ENCODE measurements around the gene MMS19. TPM values are rescaled to one million over a fixed set of nuclear protein-coding genes. Genes with fewer than 3 reads are reported as not detected.
"Not testable (repeated sequence)": the region's sequence is repeated elsewhere in the genome, so short reads cannot be mapped to it uniquely, and the experiment has no call there.

MMS19 gene
- total RNA-seq, 2 experiments from 2014 or later, result 96.2 to 97.0 TPM

GRCh38 chr10:97474918-97475317 is 23.3 kb downstream of the MMS19 start:
- H3K27me3 Mint-ChIP-seq, result no peaks in the 10 kb centered on the region
- H3K4me3 Mint-ChIP-seq, result no peak overlapping the region
- peaks cover 28% of the 10 kb centered on the region for H3K36me3 Mint-ChIP-seq
- no peaks in the 10 kb centered on the region for H3K9me3 Mint-ChIP-seq
- H3K27ac Mint-ChIP-seq, result no peak overlapping the region
- DNase-seq, result no peak
- peaks cover 1% of the 10 kb centered on the region for H3K4me1 Mint-ChIP-seq

- H3K4me1 Mint-ChIP-seq, H3K27ac Mint-ChIP-seq, H3K4me3 Mint-ChIP-seq, DNase-seq, H3K36me3 Mint-ChIP-seq, H3K27me3 Mint-ChIP-seq, H3K9me3 Mint-ChIP-seq: not testable (repeated sequence)
These were observed 29.4 kb downstream of the MMS19 start for GRCh38 chr10:97468781-97469180.

- no peak for DNase-seq
- peaks cover 13% of the 10 kb centered on the region for H3K36me3 Mint-ChIP-seq
- H3K9me3 Mint-ChIP-seq, result no peaks in the 10 kb centered on the region
- H3K4me3 Mint-ChIP-seq, result no peak overlapping the region
- H3K27me3 Mint-ChIP-seq, result no peaks in the 10 kb centered on the region
- no peak overlapping the region for H3K27ac Mint-ChIP-seq
- H3K4me1 Mint-ChIP-seq, result peaks cover 1% of the 10 kb centered on the region
These were observed 30.1 kb downstream of the MMS19 start for GRCh38 chr10:97468162-97468561.

- Mint-ChIP-seq H3K36me3 (peaks cover 13% of the 10 kb centered on the region), H3K9me3 (no peaks in the 10 kb centered on the region), H3K4me3 (no peak overlapping the region), H3K27me3 (no peaks in the 10 kb centered on the region), H3K27ac (no peak overlapping the region), H3K4me1 (peaks cover 1% of the 10 kb centered on the region)
- no peak for DNase-seq
These were observed 31.5 kb downstream of the MMS19 start for GRCh38 chr10:97466755-97467154.

GRCh38 chr10:97465982-97466381 is 32.2 kb downstream of the MMS19 start:
- DNase-seq, result no peak
- Mint-ChIP-seq H3K36me3 (peaks cover 12% of the 10 kb centered on the region), H3K4me1 (peaks cover 1% of the 10 kb centered on the region), H3K9me3 (no peaks in the 10 kb centered on the region), H3K27me3 (no peaks in the 10 kb centered on the region), H3K4me3 (no peak overlapping the region), H3K27ac (no peak overlapping the region)

GRCh38 chr10:97464226-97464625 is 34.0 kb downstream of the MMS19 start:
- Mint-ChIP-seq H3K36me3 (peaks cover 15% of the 10 kb centered on the region), H3K27me3 (no peaks in the 10 kb centered on the region), H3K27ac (no peak overlapping the region), H3K9me3 (no peaks in the 10 kb centered on the region), H3K4me1 (no peaks in the 10 kb centered on the region), H3K4me3 (no peak overlapping the region)
- no peak for DNase-seq

GRCh38 chr10:97463363-97464132 is 34.7 kb downstream of the MMS19 start:
- DNase-seq, result peak; percentile 12
- Mint-ChIP-seq H3K4me1 (no peaks in the 10 kb centered on the region), H3K36me3 (peaks cover 21% of the 10 kb centered on the region), H3K9me3 (no peaks in the 10 kb centered on the region), H3K4me3 (no peak overlapping the region), H3K27me3 (no peaks in the 10 kb centered on the region), H3K27ac (peak overlapping the region; percentile 12)

- H3K4me1 Mint-ChIP-seq, result no peaks in the 10 kb centered on the region
These were observed 35.9 kb downstream of the MMS19 start for GRCh38 chr10:97462309-97462708.

GRCh38 chr10:97459933-97460332 is 38.3 kb downstream of the MMS19 start:
- no peak overlapping the region for H3K4me3 Mint-ChIP-seq

More at GRCh38 chr10:97462309-97462708, 35.9 kb downstream of the MMS19 start:
- H3K27ac Mint-ChIP-seq, result no peak overlapping the region
- H3K36me3 Mint-ChIP-seq, result peaks cover 30% of the 10 kb centered on the region
- DNase-seq, result no peak
- H3K27me3 Mint-ChIP-seq, result no peaks in the 10 kb centered on the region
- no peaks in the 10 kb centered on the region for H3K9me3 Mint-ChIP-seq
- no peak overlapping the region for H3K4me3 Mint-ChIP-seq

GRCh38 chr10:97459111-97459510 is 39.1 kb downstream of the MMS19 start:
- no peak for DNase-seq
- Mint-ChIP-seq H3K36me3 (peaks cover 44% of the 10 kb centered on the region), H3K27me3 (no peaks in the 10 kb centered on the region), H3K4me3 (no peak overlapping the region), H3K27ac (peak overlapping the region; percentile 6), H3K4me1 (peaks cover 25% of the 10 kb centered on the region), H3K9me3 (no peaks in the 10 kb centered on the region)

More at GRCh38 chr10:97459933-97460332, 38.3 kb downstream of the MMS19 start:
- peak overlapping the region; percentile 18 for H3K27ac Mint-ChIP-seq
- peaks cover 42% of the 10 kb centered on the region for H3K36me3 Mint-ChIP-seq
- H3K27me3 Mint-ChIP-seq, result no peaks in the 10 kb centered on the region
- no peak for DNase-seq
- no peaks in the 10 kb centered on the region for H3K9me3 Mint-ChIP-seq
- H3K4me1 Mint-ChIP-seq, result peaks cover 16% of the 10 kb centered on the region

GRCh38 chr10:97456686-97457065 is 41.5 kb downstream of the MMS19 start:
- Mint-ChIP-seq H3K27ac (peak overlapping the region; percentile 89), H3K9me3 (no peaks in the 10 kb centered on the region), H3K36me3 (peaks cover 40% of the 10 kb centered on the region), H3K4me3 (no peak overlapping the region), H3K4me1 (peaks cover 37% of the 10 kb centered on the region), H3K27me3 (no peaks in the 10 kb centered on the region)
- no peak for DNase-seq

GRCh38 chr10:97456034-97456685 is 42.1 kb downstream of the MMS19 start:
- H3K36me3 Mint-ChIP-seq, result peaks cover 40% of the 10 kb centered on the region
- no peak for DNase-seq
- no peaks in the 10 kb centered on the region for H3K9me3 Mint-ChIP-seq
- peak overlapping the region; percentile 89 for H3K27ac Mint-ChIP-seq
- H3K27me3 Mint-ChIP-seq, result no peaks in the 10 kb centered on the region
- peaks cover 37% of the 10 kb centered on the region for H3K4me1 Mint-ChIP-seq
- H3K4me3 Mint-ChIP-seq, result no peak overlapping the region

GRCh38 chr10:97454330-97455036 is 43.7 kb downstream of the MMS19 start:
- H3K9me3 Mint-ChIP-seq, result no peaks in the 10 kb centered on the region
- DNase-seq, result no peak
- H3K27me3 Mint-ChIP-seq, result no peaks in the 10 kb centered on the region
- peaks cover 37% of the 10 kb centered on the region for H3K36me3 Mint-ChIP-seq
- H3K27ac Mint-ChIP-seq, result peak overlapping the region; percentile 89
- peak overlapping the region; percentile 0 for H3K4me3 Mint-ChIP-seq
- H3K4me1 Mint-ChIP-seq, result peaks cover 39% of the 10 kb centered on the region

- DNase-seq, result no peak
- Mint-ChIP-seq H3K36me3 (peaks cover 29% of the 10 kb centered on the region), H3K27me3 (no peaks in the 10 kb centered on the region), H3K4me1 (peaks cover 53% of the 10 kb centered on the region), H3K27ac (no peak overlapping the region), H3K4me3 (no peak overlapping the region), H3K9me3 (no peaks in the 10 kb centered on the region)
These were observed 45.9 kb downstream of the MMS19 start for GRCh38 chr10:97452352-97452751.

- H3K9me3 Mint-ChIP-seq, result no peaks in the 10 kb centered on the region
- DNase-seq, result no peak
- H3K27ac Mint-ChIP-seq, result no peak overlapping the region
- H3K27me3 Mint-ChIP-seq, result no peaks in the 10 kb centered on the region
- peaks cover 25% of the 10 kb centered on the region for H3K36me3 Mint-ChIP-seq
- H3K4me3 Mint-ChIP-seq, result no peak overlapping the region
- peaks cover 57% of the 10 kb centered on the region for H3K4me1 Mint-ChIP-seq
These were observed 46.6 kb downstream of the MMS19 start for GRCh38 chr10:97451605-97452004.
